GM23338 (cell line): ENCODE data around the gene CDC25B. TPM values are rescaled to one million over a fixed set of nuclear protein-coding genes. Genes with fewer than 3 reads are reported as not detected.

Experiments used
- ATAC-seq: fragments of 200-7000 bp; cut with Tn5 transposase; 3 replicates; pipeline ENCODE4 v1.9.1; 2020
- DNase-seq: peaks from one replicate; pipeline ENCODE4 v3.0.0-alpha.2; 2015; ENCODE audit warnings: low spot score
- H2AFZ ChIP-seq: fragments of 200-600 bp; sonication (generic); 2 replicates; pipeline ENCODE4 v1.8.0; 2016; ENCODE audit warnings: antibody characterized with exemption, mild to moderate bottlenecking, moderate library complexity
- H3F3A ChIP-seq: fragments of 200-600 bp; sonication (generic); replicated peaks from 2 replicates; pipeline ENCODE4 v1.8.0; 2017; ENCODE audit warnings: antibody characterized with exemption, mixed run types, low read depth
- H3K27ac ChIP-seq: fragments of 200-600 bp; sonication (generic); 2 replicates; pipeline ENCODE4 v1.6.1; 2016; ENCODE audit warnings: low read depth
- H3K27me3 ChIP-seq: fragments of 200-600 bp; sonication (generic); 2 replicates; pipeline ENCODE4 v1.8.0; 2016; ENCODE audit warnings: mild to moderate bottlenecking, mixed run types, moderate library complexity; ENCODE audit not compliant: insufficient read depth
- H3K36me3 ChIP-seq: fragments of 200-600 bp; sonication (generic); 2 replicates; pipeline ENCODE4 v1.8.0; 2016; ENCODE audit warnings: mild to moderate bottlenecking; ENCODE audit not compliant: insufficient read depth
- H3K4me1 ChIP-seq: fragments of 200-600 bp; sonication (generic); 2 replicates; pipeline ENCODE4 v1.8.0; 2016; ENCODE audit warnings: mild to moderate bottlenecking, moderate library complexity; ENCODE audit not compliant: insufficient read depth
- H3K4me2 ChIP-seq: fragments of 200-600 bp; sonication (generic); 2 replicates; pipeline ENCODE4 v1.7.1; 2017; ENCODE audit warnings: mixed run types
- H3K4me3 ChIP-seq: fragments of 200-600 bp; sonication (generic); 2 replicates; pipeline ENCODE4 v1.6.1; 2016; ENCODE audit warnings: mixed run types
- H3K79me2 ChIP-seq: fragments of 200-600 bp; sonication (generic); replicated peaks from 2 replicates; pipeline ENCODE4 v1.8.0; 2017; ENCODE audit warnings: mild to moderate bottlenecking; ENCODE audit not compliant: insufficient read depth
- H3K9me2 ChIP-seq: fragments of 200-600 bp; sonication (generic); 2 replicates; pipeline ENCODE4 v1.8.0; 2017; ENCODE audit not compliant: insufficient read depth
- H4K20me1 ChIP-seq: fragments of 200-600 bp; sonication (generic); replicated peaks from 2 replicates; pipeline ENCODE4 v1.8.0; 2017; ENCODE audit warnings: mild to moderate bottlenecking; ENCODE audit not compliant: insufficient read depth
- H3K27ac Mint-ChIP-seq: 2 replicates; pipeline ENCODE4 v1.8.0; 2020; ENCODE audit warnings: inconsistent platforms, mild to moderate bottlenecking, moderate library complexity, mixed read lengths
- H3K27me3 Mint-ChIP-seq: 3 replicates; pipeline ENCODE4 v1.8.0; 2022; ENCODE audit warnings: low read depth, mild to moderate bottlenecking, moderate library complexity, mixed read lengths, inconsistent platforms; ENCODE audit not compliant: insufficient read depth, poor library complexity
- H3K36me3 Mint-ChIP-seq: 3 replicates; pipeline ENCODE4 v1.8.0; 2021; ENCODE audit warnings: low read depth, mild to moderate bottlenecking, inconsistent platforms, moderate library complexity, mixed read lengths
- H3K4me1 Mint-ChIP-seq: 3 replicates; pipeline ENCODE4 v1.8.0; 2020; ENCODE audit warnings: mild to moderate bottlenecking, inconsistent platforms, mixed read lengths
- H3K4me3 Mint-ChIP-seq: 3 replicates; pipeline ENCODE4 v1.8.0; 2021; ENCODE audit warnings: moderate library complexity, mild to moderate bottlenecking, inconsistent platforms, mixed read lengths
- H3K9me3 Mint-ChIP-seq: 3 replicates; pipeline ENCODE4 v1.8.0; 2020; ENCODE audit warnings: moderate library complexity, mild to moderate bottlenecking, inconsistent platforms, mixed read lengths
- CREB1 ChIP-seq: fragments of 250-450 bp; sonication (Bioruptor Pico); IDR thresholded peaks from 2 replicates; pipeline ENCODE4 v1.5.0; 2020; ENCODE audit warnings: low read depth, mild to moderate bottlenecking, moderate library complexity
- CTCF ChIP-seq, 2 experiments: fragments of 200-600 bp in 1 of 2; sonication (generic) in 1 of 2; conservative IDR thresholded peaks; 2 replicates each; pipeline versions ENCODE4 v1.5.1 to v1.6.1; 2016 to 2017; ENCODE audit warnings: antibody characterized with exemption in 2 of 2, low read depth in 2 of 2, mild to moderate bottlenecking in 2 of 2, moderate library complexity in 1 of 2
- ETS1 ChIP-seq: IDR thresholded peaks from 2 replicates; pipeline ENCODE4 v1.6.1; 2016; ENCODE audit warnings: antibody characterized with exemption
- EZH2 ChIP-seq: fragments of 200-600 bp; sonication (generic); IDR thresholded peaks from one replicate; pipeline ENCODE4 v1.8.0; 2017; ENCODE audit warnings: antibody characterized with exemption, mild to moderate bottlenecking, low read depth; ENCODE audit not compliant: unreplicated experiment
- EZH2phosphoT487 ChIP-seq: fragments of 200-600 bp; sonication (generic); IDR thresholded peaks from one replicate; pipeline ENCODE4 v1.8.1; 2018; ENCODE audit warnings: antibody characterized with exemption; ENCODE audit not compliant: unreplicated experiment
- JUNB ChIP-seq: IDR thresholded peaks from one replicate; pipeline ENCODE4 v1.6.1; 2016; ENCODE audit warnings: antibody characterized with exemption; ENCODE audit not compliant: unreplicated experiment
- NANOG ChIP-seq: IDR thresholded peaks from 2 replicates; pipeline ENCODE4 v1.6.1; 2016; ENCODE audit warnings: antibody characterized with exemption, borderline replicate concordance
- POLR2AphosphoS5 ChIP-seq: IDR thresholded peaks from 2 replicates; pipeline ENCODE4 v1.6.1; 2016; ENCODE audit warnings: antibody characterized with exemption, low read depth
- REST ChIP-seq: IDR thresholded peaks from one replicate; pipeline ENCODE4 v1.6.1; 2018; ENCODE audit warnings: antibody characterized with exemption; ENCODE audit not compliant: unreplicated experiment
- STAT1 ChIP-seq: IDR thresholded peaks from one replicate; pipeline ENCODE4 v1.6.1; 2016; ENCODE audit warnings: antibody characterized with exemption; ENCODE audit not compliant: unreplicated experiment
- ZNF114 ChIP-seq: fragments of 250-450 bp; sonication (Bioruptor Pico); IDR thresholded peaks from 2 replicates; pipeline ENCODE4 v1.5.0; 2020; ENCODE audit warnings: mild to moderate bottlenecking, moderate library complexity
- ZNF331 ChIP-seq: fragments of 250-450 bp; sonication (Bioruptor Pico); IDR thresholded peaks from 2 replicates; pipeline ENCODE4 v1.5.0; 2020; ENCODE audit warnings: low read depth, mild to moderate bottlenecking, moderate library complexity
- ZNF462 ChIP-seq: fragments of 250-450 bp; sonication (Bioruptor Pico); IDR thresholded peaks from 2 replicates; pipeline ENCODE4 v1.5.0; 2020; ENCODE audit warnings: mild to moderate bottlenecking, moderate library complexity
- polyA plus RNA-seq: library from polyadenylated mRNA; unstranded; fragments of >200 nt; fragmentation: Nextera tagmentation; extraction: Ambion mirVana; gene quantifications from 2 replicates; pipeline ENCODE4 v1.2.1, GENCODE V29; 2016
- total RNA-seq: library from RNA; depleted of rRNA; stranded (reverse); fragments of >200 nt; shearing (Covaris generic); gene quantifications from 2 replicates; pipeline ENCODE4 v1.2.3, GENCODE V29; 2014

CDC25B gene
- total and polyA plus RNA-seq, 2 experiments from 2014 or later, result 10.5 to 33.0 TPM

GRCh38 chr20:3821996-3822395 is 25.9 kb downstream of the CDC25B start:
- no peak for ATAC-seq
- Mint-ChIP-seq H3K9me3 (no peaks in the 10 kb centered on the region), H3K36me3 (no peaks in the 10 kb centered on the region; the same call in 1 of the 3 replicates), H3K4me1 (peaks cover 9% of the 10 kb centered on the region), H3K27me3 (peaks cover 5% of the 10 kb centered on the region), H3K4me3 (peak overlapping the region; percentile 87), H3K27ac (no peak overlapping the region)
- H3K27ac ChIP-seq, result no peak overlapping the region
- TF ChIP-seq ZNF462 (CRISPR knock-in tag), result no peak
- no peak for TF ChIP-seq STAT1
- TF ChIP-seq NANOG, result no peak
- TF ChIP-seq JUNB, result no peak
- TF ChIP-seq ZNF331, result no peak
- TF ChIP-seq EZH2phosphoT487, result no peak
- TF ChIP-seq EZH2, result no peak
- TF ChIP-seq CTCF (conservative IDR thresholded peaks at IDR 0.05; ENCODE audit: low read depth in 2 of 2), result no peak
- TF ChIP-seq ETS1, result no peak
- TF ChIP-seq REST, result no peak
- no peak for TF ChIP-seq CREB1 (CRISPR knock-in tag)
- no peak for TF ChIP-seq ZNF114 (CRISPR knock-in tag)
- no peak for TF ChIP-seq POLR2AphosphoS5
- H3K9me2 ChIP-seq, result no peaks in the 10 kb centered on the region
- H3F3A ChIP-seq, result peaks cover 4% of the 10 kb centered on the region; the same call in 1 of the 2 replicates
- no peak overlapping the region for H3K4me3 ChIP-seq
- no peak for DNase-seq
- no peaks in the 10 kb centered on the region for H3K27me3 ChIP-seq
- peaks cover 4% of the 10 kb centered on the region; the same call in 1 of the 2 replicates for H3K4me1 ChIP-seq
- H3K36me3 ChIP-seq, result no peaks in the 10 kb centered on the region
- H4K20me1 ChIP-seq, result no peaks in the 10 kb centered on the region
- H3K4me2 ChIP-seq, result no peak overlapping the region
- H2AFZ ChIP-seq, result no peak overlapping the region
- H3K79me2 ChIP-seq, result no peaks in the 10 kb centered on the region
